HG02763 (cell line): ENCODE data around the gene CDKL2.

Experiments
- ATAC-seq: cut with Tn5 transposase; IDR thresholded peaks from one replicate; pipeline ENCODE4 v1.9.1; 2021; ENCODE audit warnings: mild to moderate bottlenecking, moderate library complexity; ENCODE audit not compliant: unreplicated experiment

The CDKL2 gene

GRCh38 chr4:75643651-75644050 is 13.3 kb upstream of the CDKL2 start:
- ATAC-seq, result no peak

GRCh38 chr4:75639124-75639695 is 8.9 kb upstream of the CDKL2 start:
- ATAC-seq, result no peak

GRCh38 chr4:75637827-75638226 is 7.5 kb upstream of the CDKL2 start:
- no peak for ATAC-seq

- no peak for ATAC-seq
Observed at GRCh38 chr4:75637176-75637575, 6.8 kb upstream of the CDKL2 start.

DNA sequence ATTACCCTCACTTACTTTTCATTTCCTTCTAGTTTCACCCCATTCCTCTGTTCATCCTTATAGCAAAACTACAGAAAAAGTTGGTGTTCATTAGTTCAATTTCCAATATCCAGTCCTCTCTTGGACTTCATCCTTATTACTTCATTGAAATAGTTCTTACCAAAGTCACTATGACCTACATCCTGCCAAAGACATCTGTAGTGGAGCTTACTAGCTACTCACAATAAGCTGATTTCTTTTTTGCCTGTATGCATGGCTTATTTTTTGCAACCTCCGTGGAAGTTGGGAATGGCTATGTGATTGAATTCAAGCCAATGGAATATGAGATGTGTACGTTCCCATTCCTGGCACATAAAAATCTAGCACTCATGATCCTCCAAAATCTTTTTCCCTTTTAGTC is 4.6 kb upstream of the CDKL2 start:
- no peak for ATAC-seq

DNA sequence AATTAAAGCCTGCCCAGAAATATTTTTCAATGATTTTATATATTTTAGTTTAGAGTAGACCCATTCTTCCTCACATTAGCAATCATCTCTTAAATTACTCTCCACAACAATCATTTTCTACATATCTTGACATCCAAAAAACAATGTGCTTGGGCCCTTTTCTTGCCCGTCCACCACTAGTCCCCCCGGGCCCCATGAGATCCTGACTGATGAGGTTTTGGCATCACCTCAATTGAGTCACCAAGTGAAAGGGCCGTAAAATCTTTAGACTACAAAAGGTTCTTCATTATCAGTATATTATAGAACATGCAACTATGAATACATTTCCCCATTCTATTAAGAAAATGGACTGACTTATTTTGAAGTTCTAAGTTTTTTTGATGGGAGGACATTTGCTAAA is 4.0 kb upstream of the CDKL2 start:
- no peak for ATAC-seq

- ATAC-seq, result no peak
Observed at GRCh38 chr4:75633846-75634245, 3.5 kb upstream of the CDKL2 start.

DNA sequence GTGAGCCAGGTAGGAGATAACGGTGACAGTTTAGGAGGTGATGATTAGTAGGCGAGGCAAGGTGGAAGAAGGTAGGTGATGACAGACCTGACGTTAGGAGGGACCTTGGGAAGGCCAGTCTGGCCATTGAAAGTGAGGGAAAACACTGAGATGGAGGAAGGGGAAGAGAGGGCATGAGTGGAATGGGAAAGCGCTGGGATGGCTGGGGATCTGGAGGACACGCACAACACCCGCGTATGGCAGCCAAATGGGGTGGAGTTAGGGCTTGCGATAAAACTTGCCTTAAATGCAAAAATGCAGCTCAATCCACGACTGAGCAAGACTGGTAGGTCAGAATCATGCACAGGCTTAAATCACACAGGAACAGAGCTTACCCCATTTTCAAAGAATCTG is 605 bp upstream of the CDKL2 start:
- ATAC-seq, result no peak

DNA sequence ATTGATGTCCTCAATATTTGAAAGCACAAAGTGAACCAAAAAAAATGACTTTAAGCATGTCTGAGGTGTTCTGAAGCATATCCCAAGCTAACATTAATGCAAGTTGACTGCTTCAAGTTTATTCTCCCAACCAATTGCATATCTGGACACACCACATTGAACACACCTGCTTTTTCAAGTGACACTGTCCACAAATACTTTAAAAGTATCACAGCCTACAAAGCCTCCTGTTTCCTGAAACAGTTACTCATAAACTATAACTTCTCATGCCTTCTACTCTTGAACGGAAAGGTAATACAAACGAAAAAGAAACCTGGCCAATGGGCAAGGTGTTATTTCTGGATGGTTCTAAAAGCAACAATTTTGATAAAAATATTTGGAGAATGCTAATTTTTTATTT is 1.1 kb downstream of the CDKL2 start:
- no peak for ATAC-seq

DNA sequence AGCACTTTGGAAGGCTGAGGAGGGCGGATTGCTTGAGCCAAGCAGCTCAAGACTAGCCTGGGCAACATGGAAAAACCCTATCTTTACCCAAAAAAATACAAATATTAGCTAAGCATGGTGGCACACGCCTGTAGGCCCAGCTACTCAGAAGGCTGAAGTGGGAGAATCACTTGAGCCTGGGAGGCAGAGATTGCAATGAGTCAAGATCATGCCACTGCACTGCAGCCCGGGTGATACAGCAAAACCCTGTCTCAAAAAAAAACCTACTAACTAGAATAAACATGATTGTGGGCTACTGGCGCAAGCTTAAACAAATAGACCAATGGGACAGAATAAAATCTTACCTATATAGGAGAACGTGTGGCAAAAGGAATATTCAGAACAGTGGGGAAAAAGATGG is 7.3 kb downstream of the CDKL2 start:
- ATAC-seq, result no peak

- no peak for ATAC-seq
Observed at GRCh38 chr4:75621715-75622114, 8.6 kb downstream of the CDKL2 start.

- ATAC-seq, result no peak
Observed at GRCh38 chr4:75612306-75612705, 18.0 kb downstream of the CDKL2 start.

GRCh38 chr4:75605928-75606327 is 24.4 kb downstream of the CDKL2 start:
- no peak for ATAC-seq

GRCh38 chr4:75599647-75600046 is 30.7 kb downstream of the CDKL2 start:
- no peak for ATAC-seq

- ATAC-seq, result no peak
Observed at GRCh38 chr4:75598390-75598789, 31.9 kb downstream of the CDKL2 start.

- ATAC-seq, result no peak
Observed at GRCh38 chr4:75596061-75596460, 34.3 kb downstream of the CDKL2 start.

GRCh38 chr4:75593393-75593792 is 36.9 kb downstream of the CDKL2 start:
- no peak for ATAC-seq

DNA sequence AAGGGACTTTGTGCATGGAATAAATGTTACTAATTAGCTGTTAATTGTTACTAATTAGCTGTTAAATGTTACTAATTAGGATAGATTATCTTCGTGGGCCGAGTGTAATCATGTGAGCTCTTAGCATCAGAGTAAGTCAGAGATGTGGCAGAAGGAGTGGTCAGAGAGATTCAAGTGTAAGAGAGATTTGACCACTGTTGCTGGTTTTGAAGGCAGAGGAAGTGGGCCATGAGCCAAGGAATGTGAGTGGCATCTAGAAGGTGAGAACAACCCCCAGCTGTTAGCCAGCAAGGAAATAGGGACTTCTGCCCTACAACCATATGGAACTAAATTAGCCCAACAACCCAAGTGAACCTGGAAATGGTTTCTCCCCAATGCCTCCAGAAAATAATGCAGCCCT is 46.3 kb downstream of the CDKL2 start:
- ATAC-seq, result no peak

- no peak for ATAC-seq
Observed at GRCh38 chr4:75567725-75568124, 62.6 kb downstream of the CDKL2 start.

GRCh38 chr4:75566911-75567310 is 63.4 kb downstream of the CDKL2 start:
- ATAC-seq, result no peak

DNA sequence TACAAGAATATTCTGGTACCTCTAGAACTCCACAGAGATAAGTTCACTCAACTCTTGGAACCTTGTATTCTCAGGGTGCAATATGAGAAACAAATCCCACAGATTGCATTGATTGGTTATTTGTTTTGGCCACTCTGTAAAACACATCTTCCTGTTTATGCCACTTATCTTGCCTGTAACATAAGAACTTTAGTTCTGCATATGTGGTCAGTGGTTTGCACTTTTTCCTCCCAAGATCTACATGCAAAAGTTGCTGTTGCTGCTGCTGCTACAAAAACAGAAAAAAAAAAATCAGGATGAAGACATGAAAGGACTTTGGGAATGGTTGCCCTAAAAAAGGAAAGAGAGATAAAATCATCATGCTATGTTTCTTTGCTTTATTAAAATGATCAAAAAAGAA is 64.8 kb downstream of the CDKL2 start:
- no peak for ATAC-seq

DNA sequence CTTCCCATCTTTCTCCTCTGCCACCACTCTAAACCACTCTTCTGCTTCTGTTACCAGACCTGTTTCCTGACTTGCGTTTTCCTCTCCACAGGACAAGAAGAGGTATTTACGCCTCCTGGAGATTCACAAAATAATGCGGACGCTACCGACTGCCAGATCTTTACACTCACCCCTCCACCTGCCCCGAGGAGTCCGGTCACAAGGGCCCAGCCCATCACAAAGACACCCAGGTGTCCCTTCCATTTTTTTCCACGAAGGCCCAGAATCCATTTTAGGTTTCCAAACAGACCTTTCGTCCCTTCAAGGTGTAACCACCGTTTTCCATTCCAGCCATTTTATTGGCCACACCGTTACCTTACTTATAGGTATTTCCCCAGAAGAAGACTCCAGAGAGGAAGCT is 66.3 kb downstream of the CDKL2 start:
- no peak for ATAC-seq

DNA sequence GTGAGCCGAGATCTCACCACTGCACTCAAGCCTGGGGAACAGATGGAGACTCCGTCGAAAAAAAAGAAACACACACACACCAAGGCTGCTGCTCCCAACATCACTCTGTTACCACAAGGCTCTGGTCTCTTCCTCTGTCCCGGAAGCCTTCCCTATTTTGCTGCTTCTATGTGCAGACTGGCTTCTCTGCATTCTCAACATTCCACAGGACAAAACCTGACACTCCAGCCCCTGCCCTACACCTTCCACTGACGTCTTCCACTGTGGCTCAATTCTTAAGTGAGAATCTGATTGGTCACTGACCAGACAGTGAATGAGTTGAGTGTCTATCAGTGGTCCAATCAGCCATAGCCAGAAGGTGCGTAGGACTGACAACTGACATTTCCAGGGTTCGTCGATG is 68.5 kb downstream of the CDKL2 start:
- ATAC-seq, result no peak

GRCh38 chr4:75557696-75558095 is 72.6 kb downstream of the CDKL2 start:
- ATAC-seq, result no peak
